Panc1 (cell line): ENCODE measurements around the gene ARHGEF2. TPM values are rescaled to one million over a fixed set of nuclear protein-coding genes. Genes with fewer than 3 reads are reported as not detected.

Source experiments
- ATAC-seq: fragments of 200-7000 bp; cut with Tn5 transposase; 2 replicates; pipeline ENCODE4 v1.9.1; 2020; ENCODE audit warnings: mild to moderate bottlenecking, moderate library complexity
- BruUV-seq: library from RNA; stranded (reverse); fragments of 400-500 nt; replicated peaks from 2 replicates; lab custom pipeline; 2021; lab: Mats Ljungman, UMichigan
- CTCF ChIA-PET: fragments of 300-600 bp; sonication (Branson Sonifier 250); formaldehyde crosslinking; loops from one replicate; lab custom pipeline; 2022; ENCODE audit warnings: antibody characterized with exemption; lab: Charles Lee
- POLR2A ChIA-PET: fragments of 300-600 bp; sonication (Branson Sonifier 250); formaldehyde crosslinking; loops from one replicate; lab custom pipeline; 2022; ENCODE audit warnings: antibody characterized with exemption; lab: Charles Lee
- DNase-seq: peaks from one replicate; pipeline ENCODE4 v3.0.0-alpha.2; 2010; ENCODE audit warnings: low read depth, low spot score
- H3K27ac ChIP-seq: 2 replicates; pipeline ENCODE4 v1.5.1; 2011; ENCODE audit warnings: mild to moderate bottlenecking, low read length, inconsistent platforms
- H3K27me3 ChIP-seq: fragments of 200-500 bp; sonication (Bioruptor generic); 2 replicates; pipeline ENCODE4 v1.6.0; 2014; ENCODE audit warnings: low read length, inconsistent platforms; ENCODE audit not compliant: control insufficient read depth, insufficient read depth
- H3K36me3 ChIP-seq: fragments of 200-500 bp; sonication (Bioruptor generic); 2 replicates; pipeline ENCODE4 v1.5.1; 2014; ENCODE audit warnings: inconsistent platforms, mild to moderate bottlenecking, low read length, moderate library complexity; ENCODE audit not compliant: control insufficient read depth, insufficient read depth
- H3K4me1 ChIP-seq: 2 replicates; pipeline ENCODE4 v1.5.1; 2011; ENCODE audit warnings: inconsistent platforms, mild to moderate bottlenecking, low read length, moderate library complexity; ENCODE audit not compliant: control insufficient read depth, insufficient read depth
- H3K4me3 ChIP-seq, 2 experiments: 2 replicates each; pipeline ENCODE4 v1.5.1; 2011 to 2012; ENCODE audit warnings: low read depth in 2 of 2, low read length in 2 of 2, mild to moderate bottlenecking in 2 of 2, inconsistent platforms in 1 of 2, moderate library complexity in 1 of 2
- H3K9me3 ChIP-seq: fragments of 200-500 bp; sonication (Bioruptor generic); 2 replicates; pipeline ENCODE4 v1.5.1; 2014; ENCODE audit warnings: low read depth, mild to moderate bottlenecking, inconsistent platforms, low read length, moderate library complexity; ENCODE audit not compliant: control insufficient read depth, insufficient read depth
- POLR2AphosphoS5 ChIP-seq: IDR thresholded peaks from 2 replicates; pipeline ENCODE4 v1.6.1; 2012; ENCODE audit warnings: mild to moderate bottlenecking, low read depth, low read length, moderate library complexity
- SIN3A ChIP-seq: IDR thresholded peaks from 2 replicates; pipeline ENCODE4 v1.6.1; 2012; ENCODE audit warnings: low read depth, mild to moderate bottlenecking, low read length, moderate library complexity, borderline replicate concordance; ENCODE audit not compliant: insufficient read depth
- TCF7L2 ChIP-seq: IDR thresholded peaks from 2 replicates; pipeline ENCODE4 v1.6.1; 2011; ENCODE audit warnings: mild to moderate bottlenecking, low read depth, low read length, inconsistent platforms
- in situ Hi-C: cut with HindIII; loops from 2 replicates; pipeline ENCODE4 v1.10.0; 2016; ENCODE audit warnings: low sequenced_read_pairs, low pct_unique_long_range_greater_than_20kb
- intact Hi-C: fragments of 100-400 bp; cut with micrococcal nuclease; formaldehyde crosslinking; loops from one replicate; pipeline ENCODE4 v1.10.0; 2022; ENCODE audit not compliant: unreplicated experiment
- total RNA-seq: library from RNA; stranded (reverse); gene quantifications from one replicate; pipeline ENCODE4 v1.2.1, GENCODE V29; 2021; ENCODE audit not compliant: unreplicated experiment
- TF ChIP-seq, protein P1 (sequence below): fragments of 450-650 bp; IDR thresholded peaks from 2 replicates; pipeline ENCODE4 v1.5.1; 2017; ENCODE audit warnings: mild to moderate bottlenecking
- TF ChIP-seq, protein P2 (sequence below), 2 experiments: IDR thresholded peaks; 2 replicates each; pipeline ENCODE4 v1.6.1; 2011 to 2012; ENCODE audit warnings: low read depth in 2 of 2, control low read depth in 1 of 2, low read length in 1 of 2, mild to moderate bottlenecking in 1 of 2, moderate library complexity in 1 of 2; ENCODE audit not compliant: insufficient read depth in 1 of 2

Gene ARHGEF2
- total RNA-seq, 1 experiment from 2014 or later: 87.0 TPM

DNA sequence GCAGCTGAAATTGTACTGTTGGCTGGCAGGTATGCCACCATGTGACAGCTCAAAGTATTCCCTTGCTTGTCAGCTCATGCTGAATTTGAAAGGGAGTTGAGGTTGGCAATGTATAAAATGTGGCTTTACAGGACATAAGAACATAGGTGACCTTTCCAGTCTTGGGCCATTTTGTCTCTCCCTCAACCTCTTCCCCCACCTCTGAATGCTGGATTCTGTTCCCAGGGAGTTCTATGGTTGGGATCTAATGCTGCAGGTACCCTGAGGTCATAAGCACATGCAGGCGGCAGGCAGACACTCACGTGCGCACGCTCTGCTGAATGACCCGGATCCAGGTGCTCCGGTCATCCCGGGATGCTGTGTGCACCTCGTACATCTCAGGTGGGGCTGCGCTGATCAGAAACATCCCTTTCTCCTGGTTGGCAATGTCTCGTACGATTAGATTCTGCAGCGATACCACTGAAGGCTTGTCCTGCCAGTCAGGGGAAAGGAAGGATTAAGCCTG, 20.9 kb downstream of the ARHGEF2 start:
- no peak for DNase-seq
- no peaks in the 10 kb centered on the region for H3K9me3 ChIP-seq
- peaks cover 23% of the 10 kb centered on the region for H3K36me3 ChIP-seq
- peaks cover 9% of the 10 kb centered on the region for H3K4me1 ChIP-seq
- no peak overlapping the region for H3K27ac ChIP-seq
- no TSS peak for BruUV-seq
- TF ChIP-seq SIN3A: no peak
- no peak for TF ChIP-seq TCF7L2
- TF ChIP-seq, protein P1, sequence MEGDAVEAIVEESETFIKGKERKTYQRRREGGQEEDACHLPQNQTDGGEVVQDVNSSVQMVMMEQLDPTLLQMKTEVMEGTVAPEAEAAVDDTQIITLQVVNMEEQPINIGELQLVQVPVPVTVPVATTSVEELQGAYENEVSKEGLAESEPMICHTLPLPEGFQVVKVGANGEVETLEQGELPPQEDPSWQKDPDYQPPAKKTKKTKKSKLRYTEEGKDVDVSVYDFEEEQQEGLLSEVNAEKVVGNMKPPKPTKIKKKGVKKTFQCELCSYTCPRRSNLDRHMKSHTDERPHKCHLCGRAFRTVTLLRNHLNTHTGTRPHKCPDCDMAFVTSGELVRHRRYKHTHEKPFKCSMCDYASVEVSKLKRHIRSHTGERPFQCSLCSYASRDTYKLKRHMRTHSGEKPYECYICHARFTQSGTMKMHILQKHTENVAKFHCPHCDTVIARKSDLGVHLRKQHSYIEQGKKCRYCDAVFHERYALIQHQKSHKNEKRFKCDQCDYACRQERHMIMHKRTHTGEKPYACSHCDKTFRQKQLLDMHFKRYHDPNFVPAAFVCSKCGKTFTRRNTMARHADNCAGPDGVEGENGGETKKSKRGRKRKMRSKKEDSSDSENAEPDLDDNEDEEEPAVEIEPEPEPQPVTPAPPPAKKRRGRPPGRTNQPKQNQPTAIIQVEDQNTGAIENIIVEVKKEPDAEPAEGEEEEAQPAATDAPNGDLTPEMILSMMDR: no peak
- no peak for TF ChIP-seq POLR2AphosphoS5
- TF ChIP-seq, protein P2, sequence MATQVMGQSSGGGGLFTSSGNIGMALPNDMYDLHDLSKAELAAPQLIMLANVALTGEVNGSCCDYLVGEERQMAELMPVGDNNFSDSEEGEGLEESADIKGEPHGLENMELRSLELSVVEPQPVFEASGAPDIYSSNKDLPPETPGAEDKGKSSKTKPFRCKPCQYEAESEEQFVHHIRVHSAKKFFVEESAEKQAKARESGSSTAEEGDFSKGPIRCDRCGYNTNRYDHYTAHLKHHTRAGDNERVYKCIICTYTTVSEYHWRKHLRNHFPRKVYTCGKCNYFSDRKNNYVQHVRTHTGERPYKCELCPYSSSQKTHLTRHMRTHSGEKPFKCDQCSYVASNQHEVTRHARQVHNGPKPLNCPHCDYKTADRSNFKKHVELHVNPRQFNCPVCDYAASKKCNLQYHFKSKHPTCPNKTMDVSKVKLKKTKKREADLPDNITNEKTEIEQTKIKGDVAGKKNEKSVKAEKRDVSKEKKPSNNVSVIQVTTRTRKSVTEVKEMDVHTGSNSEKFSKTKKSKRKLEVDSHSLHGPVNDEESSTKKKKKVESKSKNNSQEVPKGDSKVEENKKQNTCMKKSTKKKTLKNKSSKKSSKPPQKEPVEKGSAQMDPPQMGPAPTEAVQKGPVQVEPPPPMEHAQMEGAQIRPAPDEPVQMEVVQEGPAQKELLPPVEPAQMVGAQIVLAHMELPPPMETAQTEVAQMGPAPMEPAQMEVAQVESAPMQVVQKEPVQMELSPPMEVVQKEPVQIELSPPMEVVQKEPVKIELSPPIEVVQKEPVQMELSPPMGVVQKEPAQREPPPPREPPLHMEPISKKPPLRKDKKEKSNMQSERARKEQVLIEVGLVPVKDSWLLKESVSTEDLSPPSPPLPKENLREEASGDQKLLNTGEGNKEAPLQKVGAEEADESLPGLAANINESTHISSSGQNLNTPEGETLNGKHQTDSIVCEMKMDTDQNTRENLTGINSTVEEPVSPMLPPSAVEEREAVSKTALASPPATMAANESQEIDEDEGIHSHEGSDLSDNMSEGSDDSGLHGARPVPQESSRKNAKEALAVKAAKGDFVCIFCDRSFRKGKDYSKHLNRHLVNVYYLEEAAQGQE (IDR thresholded peaks at IDR 0.05; ENCODE audit: insufficient read depth in 1 of 2, low read depth in 2 of 2, low read length in 1 of 2): no peak
- ChIA-PET POLR2A (no interaction called here), CTCF (no interaction called here)
- no peaks in the 10 kb centered on the region for H3K27me3 ChIP-seq
- H3K4me3 ChIP-seq: no peak overlapping the region
- intact Hi-C loops: no loop called here
- in situ Hi-C loops: no loop called here
- ATAC-seq: no peak

DNA sequence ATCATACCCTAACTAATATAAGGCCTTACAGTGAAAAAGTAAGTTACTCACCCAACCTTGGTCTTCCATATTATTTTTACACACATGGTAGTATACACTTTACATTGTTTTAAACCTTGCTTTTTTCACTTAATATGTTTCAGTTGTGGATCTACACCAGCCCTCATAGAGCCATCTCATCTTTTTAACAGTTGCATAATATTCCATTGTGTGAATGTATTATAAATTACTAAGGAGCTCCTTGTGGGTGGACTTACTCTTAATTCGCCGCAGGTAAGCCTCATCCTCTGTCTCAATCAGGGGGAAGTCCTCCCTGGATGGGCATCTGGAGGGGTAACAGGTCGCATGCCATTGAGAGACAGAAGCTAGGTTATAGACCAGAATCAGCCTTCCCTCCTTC, 23.7 kb downstream of the ARHGEF2 start:
- H3K27me3 ChIP-seq: no peaks in the 10 kb centered on the region
- BruUV-seq: no TSS peak
- no peak for ATAC-seq
- H3K9me3 ChIP-seq: no peaks in the 10 kb centered on the region
- ChIA-PET POLR2A (no interaction called here), CTCF (interaction anchor here (0.7 kb wide), 1 partner anchor 112 kb away, joined by 5 read pairs; no protein-coding TSS in a partner anchor)
- no peak for TF ChIP-seq TCF7L2
- no peak for TF ChIP-seq POLR2AphosphoS5
- no peak for TF ChIP-seq SIN3A
- TF ChIP-seq, protein P2 (IDR thresholded peaks at IDR 0.05; ENCODE audit: insufficient read depth in 1 of 2, low read depth in 2 of 2, low read length in 1 of 2): no peak
- TF ChIP-seq, protein P1: no peak
- peaks cover 29% of the 10 kb centered on the region for H3K36me3 ChIP-seq
- no peak overlapping the region for H3K4me3 ChIP-seq
- no peaks in the 10 kb centered on the region for H3K4me1 ChIP-seq
- intact Hi-C loops: no loop called here
- in situ Hi-C loops: no loop called here
- DNase-seq: no peak
- no peak overlapping the region for H3K27ac ChIP-seq
